Measurements from ENCODE around the gene VSTM4. TPM values are rescaled to one million over a fixed set of nuclear protein-coding genes. Genes with fewer than 3 reads are reported as not detected.

VSTM4 gene
- total RNA-seq, 4 donors from 2014 or later, result 10.0 to 21.4 (median 12.6) TPM

- 91% methylated on average over 5 of the region's 5 CpGs for WGBS
- intact Hi-C loops (cut with DNase I), result no loop called here
- TF ChIP-seq CTCF (IDR thresholded peaks at IDR 0.05), result no peak
- TF ChIP-seq POLR2AphosphoS5 (IDR thresholded peaks at IDR 0.05), result no peak
- no peak for TF ChIP-seq EP300 (IDR thresholded peaks at IDR 0.05)
- no peak for TF ChIP-seq POLR2A (IDR thresholded peaks at IDR 0.05; ENCODE audit: low read depth)
- H3K9me3 ChIP-seq, result no peaks in the 10 kb centered on the region
- H3K36me3 ChIP-seq, result no peaks in the 10 kb centered on the region
- DNase-seq (ENCODE audit: extremely low spot score), result no peak
- H3K4me3 ChIP-seq, result no peak overlapping the region
- peaks cover 0 to 9% (median 0%) of the 10 kb centered on the region in 4 donors for H3K27me3 ChIP-seq
- H3K4me1 ChIP-seq, result peaks cover 0 to 22% (median 14%) of the 10 kb centered on the region in 4 donors
- no peak overlapping the region for H3K27ac ChIP-seq (replicated peaks in 1 of 4)
Observed at GRCh38 chr10:49140304-49141177, 25.2 kb upstream of the VSTM4 start.

- Histone ChIP-seq H3K9me3 (no peaks in the 10 kb centered on the region), H3K36me3 (no peaks in the 10 kb centered on the region), H3K27me3 (peaks cover 0 to 9% (median 0%) of the 10 kb centered on the region in 4 donors), H3K4me3 (no peak overlapping the region), H3K27ac (replicated peaks in 1 of 4) (peak overlapping the region; percentile 13 to 57 (median 38)), H3K4me1 (peaks cover 0 to 22% (median 16%) of the 10 kb centered on the region in 4 donors)
- 83% methylated on average over 1 of the region's 4 CpGs for WGBS
- DNase-seq (ENCODE audit: extremely low spot score), result no peak
- intact Hi-C loops (cut with DNase I), result no loop called here
- TF ChIP-seq EP300 (IDR thresholded peaks at IDR 0.05) (no peak), CTCF (IDR thresholded peaks at IDR 0.05) (no peak), POLR2A (IDR thresholded peaks at IDR 0.05; ENCODE audit: low read depth) (no peak), POLR2AphosphoS5 (IDR thresholded peaks at IDR 0.05) (no peak)
Observed at GRCh38 chr10:49139846-49140195, 24.5 kb upstream of the VSTM4 start.

- Histone ChIP-seq H3K27ac (replicated peaks in 1 of 4) (peak overlapping the region; percentile 13 to 57 (median 38)), H3K27me3 (peaks cover 0 to 9% (median 0%) of the 10 kb centered on the region in 4 donors), H3K4me1 (peaks cover 0 to 20% (median 15%) of the 10 kb centered on the region in 4 donors), H3K9me3 (no peaks in the 10 kb centered on the region), H3K36me3 (no peaks in the 10 kb centered on the region), H3K4me3 (no peak overlapping the region)
- no peak for DNase-seq (ENCODE audit: extremely low spot score)
- intact Hi-C loops (cut with DNase I), result no loop called here
- TF ChIP-seq POLR2A (IDR thresholded peaks at IDR 0.05; ENCODE audit: low read depth), result no peak
- no peak for TF ChIP-seq EP300 (IDR thresholded peaks at IDR 0.05)
- no peak for TF ChIP-seq POLR2AphosphoS5 (IDR thresholded peaks at IDR 0.05)
- no peak for TF ChIP-seq CTCF (IDR thresholded peaks at IDR 0.05)
- WGBS, result 50% methylated on average over 6 of the region's 8 CpGs
Observed at GRCh38 chr10:49139028-49139845, 23.9 kb upstream of the VSTM4 start.

- no peaks in the 10 kb centered on the region for H3K36me3 ChIP-seq
- peak overlapping the region; percentile 13 to 46 (median 33) for H3K27ac ChIP-seq (replicated peaks in 1 of 4)
- H3K27me3 ChIP-seq, result peaks cover 0 to 9% (median 0%) of the 10 kb centered on the region in 4 donors
- WGBS, result 60% methylated on average over 7 of the region's 7 CpGs
- H3K4me1 ChIP-seq, result peaks cover 0 to 16% (median 14%) of the 10 kb centered on the region in 4 donors
- no peaks in the 10 kb centered on the region for H3K9me3 ChIP-seq
- DNase-seq (ENCODE audit: extremely low spot score), result no peak
- TF ChIP-seq POLR2AphosphoS5 (IDR thresholded peaks at IDR 0.05) (no peak), CTCF (IDR thresholded peaks at IDR 0.05) (no peak), EP300 (IDR thresholded peaks at IDR 0.05) (no peak), POLR2A (IDR thresholded peaks at IDR 0.05; ENCODE audit: low read depth) (no peak)
- H3K4me3 ChIP-seq, result no peak overlapping the region
- intact Hi-C loops (cut with DNase I), result no loop called here
Observed at GRCh38 chr10:49138361-49138891, 23.1 kb upstream of the VSTM4 start.
